DND-41 (cell line): ENCODE results near the gene SNRNP70.

Experiments
- EZH2 ChIP-seq: IDR thresholded peaks from 3 replicates; pipeline ENCODE4 v1.6.1; 2012; ENCODE audit warnings: borderline replicate concordance, low read depth, mild to moderate bottlenecking, moderate library complexity, low read length, inconsistent platforms; ENCODE audit not compliant: severe bottlenecking
- TF ChIP-seq, protein P1 (sequence below): IDR thresholded peaks from 2 replicates; pipeline ENCODE4 v1.5.1; 2012; ENCODE audit warnings: borderline replicate concordance, low read length, moderate library complexity, mild to moderate bottlenecking; ENCODE audit not compliant: poor library complexity, severe bottlenecking; ENCODE audit errors: extremely low read depth

DNA sequence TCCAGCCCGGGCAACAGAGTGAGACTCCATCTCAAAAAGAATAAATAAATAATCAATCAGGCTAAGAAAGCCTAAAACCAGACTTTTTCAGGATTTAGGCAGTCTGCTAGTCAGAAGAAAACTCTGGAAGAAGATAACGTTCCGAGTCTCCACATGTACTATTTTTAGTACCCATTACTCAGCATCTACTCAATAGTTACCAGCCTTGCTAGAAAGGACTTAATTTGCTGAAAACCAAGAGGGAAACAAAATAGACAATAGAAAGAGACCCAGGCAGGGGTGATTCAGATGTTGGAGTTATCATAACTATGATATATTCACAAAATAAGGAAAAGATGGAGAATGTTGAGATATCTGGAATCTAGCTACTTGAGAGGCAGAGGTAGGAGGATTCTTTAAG, 25.3 kb downstream of the SNRNP70 start:
- TF ChIP-seq, protein P1, sequence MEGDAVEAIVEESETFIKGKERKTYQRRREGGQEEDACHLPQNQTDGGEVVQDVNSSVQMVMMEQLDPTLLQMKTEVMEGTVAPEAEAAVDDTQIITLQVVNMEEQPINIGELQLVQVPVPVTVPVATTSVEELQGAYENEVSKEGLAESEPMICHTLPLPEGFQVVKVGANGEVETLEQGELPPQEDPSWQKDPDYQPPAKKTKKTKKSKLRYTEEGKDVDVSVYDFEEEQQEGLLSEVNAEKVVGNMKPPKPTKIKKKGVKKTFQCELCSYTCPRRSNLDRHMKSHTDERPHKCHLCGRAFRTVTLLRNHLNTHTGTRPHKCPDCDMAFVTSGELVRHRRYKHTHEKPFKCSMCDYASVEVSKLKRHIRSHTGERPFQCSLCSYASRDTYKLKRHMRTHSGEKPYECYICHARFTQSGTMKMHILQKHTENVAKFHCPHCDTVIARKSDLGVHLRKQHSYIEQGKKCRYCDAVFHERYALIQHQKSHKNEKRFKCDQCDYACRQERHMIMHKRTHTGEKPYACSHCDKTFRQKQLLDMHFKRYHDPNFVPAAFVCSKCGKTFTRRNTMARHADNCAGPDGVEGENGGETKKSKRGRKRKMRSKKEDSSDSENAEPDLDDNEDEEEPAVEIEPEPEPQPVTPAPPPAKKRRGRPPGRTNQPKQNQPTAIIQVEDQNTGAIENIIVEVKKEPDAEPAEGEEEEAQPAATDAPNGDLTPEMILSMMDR: no peak
- TF ChIP-seq EZH2: no peak
